ENCODE measurements around the gene KCND1.

DNA sequence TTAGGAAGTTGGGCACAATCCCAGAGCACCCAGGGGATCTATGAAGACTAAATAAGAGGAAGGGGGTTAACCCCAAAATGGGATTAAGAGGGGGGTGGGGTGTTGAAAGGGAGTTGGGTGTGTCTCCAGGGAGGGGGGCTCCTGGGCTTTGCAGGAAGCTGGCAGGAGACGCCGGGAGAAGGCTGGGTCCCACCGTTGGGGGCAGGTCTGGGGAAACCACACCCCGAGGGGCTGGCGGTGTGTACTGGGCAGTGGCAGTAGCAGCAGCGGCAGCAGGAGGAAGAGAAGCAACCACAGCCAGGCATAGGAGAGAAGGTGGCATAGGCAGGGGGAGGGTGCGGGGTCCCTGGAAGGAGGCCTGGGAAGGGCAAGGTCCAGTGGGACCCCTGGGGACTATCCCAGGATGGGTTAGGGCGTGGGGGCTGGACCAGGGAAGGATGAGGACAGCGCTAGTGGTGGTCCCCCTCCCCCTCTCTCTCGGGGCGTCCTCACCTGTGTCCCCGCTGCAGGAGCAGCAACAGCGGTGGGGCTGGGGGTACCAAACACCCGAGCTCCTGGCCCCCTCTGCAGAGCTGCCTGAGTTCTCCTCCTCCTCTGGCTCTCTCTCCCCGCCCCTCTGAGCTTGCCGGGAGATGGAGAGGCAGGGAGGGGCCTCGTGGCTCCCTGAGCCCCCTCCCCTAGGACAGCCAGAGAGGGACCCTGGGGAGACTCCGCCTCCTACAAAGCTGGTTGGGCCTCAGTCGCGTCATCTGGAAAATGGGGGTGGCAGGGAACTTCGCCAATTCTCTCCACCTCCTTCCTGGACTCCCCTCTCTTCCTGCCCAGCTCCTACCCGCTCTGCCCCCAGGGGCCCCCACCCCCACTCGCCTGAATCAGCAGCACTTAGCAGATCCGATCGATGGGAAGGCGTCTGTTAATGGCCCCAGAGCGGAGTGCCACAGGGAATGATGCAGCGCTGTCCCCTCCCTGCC lies at the start of gene KCND1:
- TF ChIP-seq, protein P1, sequence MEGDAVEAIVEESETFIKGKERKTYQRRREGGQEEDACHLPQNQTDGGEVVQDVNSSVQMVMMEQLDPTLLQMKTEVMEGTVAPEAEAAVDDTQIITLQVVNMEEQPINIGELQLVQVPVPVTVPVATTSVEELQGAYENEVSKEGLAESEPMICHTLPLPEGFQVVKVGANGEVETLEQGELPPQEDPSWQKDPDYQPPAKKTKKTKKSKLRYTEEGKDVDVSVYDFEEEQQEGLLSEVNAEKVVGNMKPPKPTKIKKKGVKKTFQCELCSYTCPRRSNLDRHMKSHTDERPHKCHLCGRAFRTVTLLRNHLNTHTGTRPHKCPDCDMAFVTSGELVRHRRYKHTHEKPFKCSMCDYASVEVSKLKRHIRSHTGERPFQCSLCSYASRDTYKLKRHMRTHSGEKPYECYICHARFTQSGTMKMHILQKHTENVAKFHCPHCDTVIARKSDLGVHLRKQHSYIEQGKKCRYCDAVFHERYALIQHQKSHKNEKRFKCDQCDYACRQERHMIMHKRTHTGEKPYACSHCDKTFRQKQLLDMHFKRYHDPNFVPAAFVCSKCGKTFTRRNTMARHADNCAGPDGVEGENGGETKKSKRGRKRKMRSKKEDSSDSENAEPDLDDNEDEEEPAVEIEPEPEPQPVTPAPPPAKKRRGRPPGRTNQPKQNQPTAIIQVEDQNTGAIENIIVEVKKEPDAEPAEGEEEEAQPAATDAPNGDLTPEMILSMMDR (conservative IDR thresholded peaks at IDR 0.05; ENCODE audit: low read depth, low read length) = no peak
- TF ChIP-seq EZH2 (IDR thresholded peaks at IDR 0.05; ENCODE audit: low read length, unreplicated experiment) = no peak
- TF ChIP-seq EZH2phosphoT487 (IDR thresholded peaks at IDR 0.05; ENCODE audit: borderline replicate concordance, low read length) = no peak

Measured in PC-3 (cell line).